ENCODE measurements around the gene OLAH. TPM values are rescaled to one million over a fixed set of nuclear protein-coding genes. Genes with fewer than 3 reads are reported as not detected.
A peak's percentile ranks its signal among the peaks of the same experiment; 100 is the strongest.

OLAH gene
- total RNA-seq, 1 donor from 2014 or later: 0.59 TPM

DNA sequence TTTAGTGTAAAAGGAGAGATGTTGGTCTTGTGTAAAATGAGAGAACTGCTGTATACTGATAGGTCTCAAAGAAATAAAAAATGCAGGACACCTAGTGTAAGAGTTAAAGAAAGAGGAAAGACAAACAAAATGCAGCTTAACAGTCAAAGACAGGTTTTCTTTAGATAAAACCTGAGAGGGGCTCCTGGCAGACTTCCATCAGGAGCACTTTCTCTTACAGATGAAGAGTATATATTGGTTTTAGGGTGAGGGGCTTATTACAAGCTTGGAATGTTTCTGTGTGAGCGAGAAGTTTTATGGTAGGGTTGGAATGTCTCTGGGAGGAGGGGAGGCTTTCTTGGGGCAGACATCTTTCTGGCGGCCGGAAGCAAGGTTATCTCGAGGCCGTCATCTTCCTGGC is 28.6 kb downstream of the OLAH start:
- Mint-ChIP-seq H3K36me3 (ENCODE audit: unreplicated experiment) (peaks cover 4% of the 10 kb centered on the region), H3K27me3 (ENCODE audit: unreplicated experiment) (peaks cover 11% of the 10 kb centered on the region), H3K4me3 (ENCODE audit: unreplicated experiment) (no peak overlapping the region), H3K4me1 (ENCODE audit: unreplicated experiment) (peaks cover 5% of the 10 kb centered on the region), H3K9me3 (ENCODE audit: unreplicated experiment) (peaks cover 8% of the 10 kb centered on the region), H3K27ac (ENCODE audit: unreplicated experiment) (no peak overlapping the region)
- no peak for DNase-seq (ENCODE audit: extremely low spot score, unreplicated experiment)
- TF ChIP-seq, protein P1, sequence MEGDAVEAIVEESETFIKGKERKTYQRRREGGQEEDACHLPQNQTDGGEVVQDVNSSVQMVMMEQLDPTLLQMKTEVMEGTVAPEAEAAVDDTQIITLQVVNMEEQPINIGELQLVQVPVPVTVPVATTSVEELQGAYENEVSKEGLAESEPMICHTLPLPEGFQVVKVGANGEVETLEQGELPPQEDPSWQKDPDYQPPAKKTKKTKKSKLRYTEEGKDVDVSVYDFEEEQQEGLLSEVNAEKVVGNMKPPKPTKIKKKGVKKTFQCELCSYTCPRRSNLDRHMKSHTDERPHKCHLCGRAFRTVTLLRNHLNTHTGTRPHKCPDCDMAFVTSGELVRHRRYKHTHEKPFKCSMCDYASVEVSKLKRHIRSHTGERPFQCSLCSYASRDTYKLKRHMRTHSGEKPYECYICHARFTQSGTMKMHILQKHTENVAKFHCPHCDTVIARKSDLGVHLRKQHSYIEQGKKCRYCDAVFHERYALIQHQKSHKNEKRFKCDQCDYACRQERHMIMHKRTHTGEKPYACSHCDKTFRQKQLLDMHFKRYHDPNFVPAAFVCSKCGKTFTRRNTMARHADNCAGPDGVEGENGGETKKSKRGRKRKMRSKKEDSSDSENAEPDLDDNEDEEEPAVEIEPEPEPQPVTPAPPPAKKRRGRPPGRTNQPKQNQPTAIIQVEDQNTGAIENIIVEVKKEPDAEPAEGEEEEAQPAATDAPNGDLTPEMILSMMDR (IDR thresholded peaks at IDR 0.05): no peak

DNA sequence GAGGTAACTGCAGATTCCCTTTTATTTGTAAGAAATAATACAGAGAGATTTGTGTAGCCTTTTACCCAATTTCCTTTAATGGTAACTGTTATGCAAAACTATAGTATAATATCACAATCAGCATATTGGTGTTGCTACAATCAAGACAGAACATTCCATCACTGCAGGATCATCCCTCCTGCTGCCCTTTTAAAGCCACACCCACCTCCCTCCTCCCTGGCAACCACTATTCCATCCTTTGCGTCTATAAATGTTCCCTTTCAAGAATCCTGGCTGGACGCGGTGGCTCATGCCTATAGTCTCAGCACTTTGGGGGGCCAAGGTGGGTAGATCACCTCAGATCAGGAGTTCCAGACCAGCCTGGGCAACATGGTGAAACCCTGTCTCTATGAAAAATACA is 31.7 kb downstream of the OLAH start:
- peaks cover 5% of the 10 kb centered on the region for H3K4me1 Mint-ChIP-seq (ENCODE audit: unreplicated experiment)
- peaks cover 4% of the 10 kb centered on the region for H3K36me3 Mint-ChIP-seq (ENCODE audit: unreplicated experiment)
- peaks cover 5% of the 10 kb centered on the region for H3K9me3 Mint-ChIP-seq (ENCODE audit: unreplicated experiment)
- TF ChIP-seq, protein P1 (IDR thresholded peaks at IDR 0.05): no peak
- DNase-seq (ENCODE audit: extremely low spot score, unreplicated experiment): no peak
- H3K27me3 Mint-ChIP-seq (ENCODE audit: unreplicated experiment): peaks cover 4% of the 10 kb centered on the region
- H3K27ac Mint-ChIP-seq (ENCODE audit: unreplicated experiment): no peak overlapping the region
- H3K4me3 Mint-ChIP-seq (ENCODE audit: unreplicated experiment): no peak overlapping the region

DNA sequence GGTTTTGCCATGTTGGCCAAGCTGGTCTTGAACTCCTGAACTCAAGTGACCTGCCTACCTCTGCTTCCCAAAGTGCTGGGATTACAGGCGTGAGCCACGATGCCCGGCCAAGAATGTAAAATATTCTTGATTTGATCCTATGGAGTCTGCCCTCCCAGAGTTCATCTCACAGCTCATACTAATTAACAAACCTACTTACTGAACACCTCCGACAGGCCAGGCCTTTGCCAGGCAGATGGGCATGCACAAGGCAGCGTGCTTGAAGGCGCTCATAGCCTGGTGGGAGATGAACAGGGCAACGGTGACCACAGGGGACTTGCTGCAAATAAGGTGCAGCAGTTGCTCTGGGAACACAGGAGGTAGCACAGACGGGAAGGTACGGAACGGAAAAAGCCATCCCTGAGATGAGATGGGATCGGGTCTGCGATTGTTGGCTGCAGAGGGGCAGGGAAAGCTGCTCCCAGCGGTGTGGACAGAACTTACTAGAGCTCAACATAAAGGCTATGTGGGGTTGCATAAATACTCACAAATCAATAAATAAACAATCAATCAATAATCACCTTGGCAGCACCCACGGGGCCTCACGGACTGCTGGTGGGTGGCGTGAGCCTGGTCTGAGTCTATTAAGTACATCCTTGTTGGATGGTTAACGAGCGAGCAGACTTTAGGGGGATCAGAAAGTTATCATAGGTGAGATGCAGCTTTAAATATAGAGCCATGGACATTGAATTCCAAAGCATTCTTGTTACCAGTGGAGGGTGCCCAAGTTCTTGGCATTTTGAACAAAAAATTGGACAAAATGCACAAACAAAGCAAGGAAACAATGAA is 40.1 kb downstream of the OLAH start:
- Mint-ChIP-seq H3K27me3 (ENCODE audit: unreplicated experiment) (no peaks in the 10 kb centered on the region), H3K9me3 (ENCODE audit: unreplicated experiment) (no peaks in the 10 kb centered on the region), H3K4me1 (ENCODE audit: unreplicated experiment) (peaks cover 8% of the 10 kb centered on the region), H3K27ac (ENCODE audit: unreplicated experiment) (peak overlapping the region; percentile 78), H3K36me3 (ENCODE audit: unreplicated experiment) (no peaks in the 10 kb centered on the region), H3K4me3 (ENCODE audit: unreplicated experiment) (peak overlapping the region; percentile 69)
- DNase-seq (ENCODE audit: extremely low spot score, unreplicated experiment): no peak
- TF ChIP-seq, protein P1 (IDR thresholded peaks at IDR 0.05): no peak

DNA sequence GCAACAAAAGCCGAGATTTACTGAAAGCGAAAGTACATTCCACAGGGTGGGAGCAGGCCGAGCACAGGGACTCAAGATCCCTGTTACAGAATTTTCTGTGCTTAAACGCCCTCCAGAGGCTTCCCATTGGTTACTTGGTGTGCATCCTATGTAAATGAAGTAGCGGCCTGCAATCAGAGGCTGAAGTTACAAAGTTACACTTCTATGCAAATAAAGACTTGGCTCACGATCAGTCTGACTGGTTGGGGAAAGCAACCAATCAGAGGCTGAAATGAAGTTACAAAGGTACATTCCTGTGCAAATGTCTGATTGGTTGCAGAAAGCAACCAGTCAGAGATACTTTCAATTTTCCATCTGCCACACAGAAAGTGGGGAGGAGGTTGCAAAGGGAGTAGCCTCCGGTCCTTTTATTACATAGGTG is 40.8 kb downstream of the OLAH start:
- TF ChIP-seq, protein P1 (IDR thresholded peaks at IDR 0.05): peak; percentile 36
- peaks cover 8% of the 10 kb centered on the region for H3K4me1 Mint-ChIP-seq (ENCODE audit: unreplicated experiment)
- H3K27ac Mint-ChIP-seq (ENCODE audit: unreplicated experiment): peak overlapping the region; percentile 78
- H3K9me3 Mint-ChIP-seq (ENCODE audit: unreplicated experiment): no peaks in the 10 kb centered on the region
- peak overlapping the region; percentile 69 for H3K4me3 Mint-ChIP-seq (ENCODE audit: unreplicated experiment)
- no peak for DNase-seq (ENCODE audit: extremely low spot score, unreplicated experiment)
- H3K27me3 Mint-ChIP-seq (ENCODE audit: unreplicated experiment): no peaks in the 10 kb centered on the region
- no peaks in the 10 kb centered on the region for H3K36me3 Mint-ChIP-seq (ENCODE audit: unreplicated experiment)

DNA sequence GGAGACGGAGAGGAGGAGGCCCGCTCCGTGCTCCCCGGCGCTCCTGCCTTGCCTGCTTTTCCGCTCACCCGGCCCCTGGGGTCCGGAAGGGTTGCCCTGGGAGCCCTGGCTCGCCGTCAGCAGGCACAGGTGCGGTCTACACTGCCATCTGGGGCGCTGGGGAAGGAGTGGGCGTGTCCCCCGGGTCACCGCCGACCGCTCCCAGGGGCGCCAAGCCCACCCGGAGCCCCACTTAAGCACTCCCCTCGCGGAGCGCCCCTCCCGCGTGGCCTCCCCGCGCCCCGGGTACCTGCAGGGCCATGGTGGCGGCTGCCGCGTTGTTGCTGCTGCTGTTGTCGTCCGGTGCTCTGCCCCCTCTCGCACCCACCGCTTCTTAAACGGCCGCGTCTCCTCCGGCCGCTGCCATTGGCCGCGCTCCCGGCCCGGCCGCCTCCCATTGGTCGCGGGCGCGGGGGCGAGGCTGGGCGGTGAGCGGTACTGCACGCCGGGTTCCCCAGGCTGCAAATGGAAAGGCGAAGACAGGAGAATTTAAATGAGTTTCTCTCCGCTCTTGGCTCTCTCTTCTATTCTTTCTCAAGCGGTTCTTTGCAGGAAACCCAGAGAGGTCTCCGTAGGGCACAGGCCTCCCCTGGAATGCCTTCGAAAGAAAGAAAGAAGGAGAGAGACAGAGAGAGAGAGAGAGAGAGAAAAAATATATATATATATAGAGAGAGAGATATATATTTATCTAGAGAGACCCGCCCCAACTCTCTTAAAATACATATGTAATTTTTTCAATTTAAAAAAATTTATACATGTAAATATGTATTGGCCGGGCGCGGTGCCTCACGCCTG is 44.9 kb downstream of the OLAH start, which contains the start of gene ACBD7:
TSS of gene ACBD7 (minus strand) at position 349 of the 834 bp plus-strand sequence. CDS start at position 301, 48 bp downstream.
- H3K9me3 Mint-ChIP-seq (ENCODE audit: unreplicated experiment): no peaks in the 10 kb centered on the region
- H3K27me3 Mint-ChIP-seq (ENCODE audit: unreplicated experiment): peaks cover 10% of the 10 kb centered on the region
- peaks cover 3% of the 10 kb centered on the region for H3K36me3 Mint-ChIP-seq (ENCODE audit: unreplicated experiment)
- H3K27ac Mint-ChIP-seq (ENCODE audit: unreplicated experiment): no peak within 1 kb of the TSS
- DNase-seq (ENCODE audit: extremely low spot score, unreplicated experiment): peak; percentile 90
- TF ChIP-seq, protein P1 (IDR thresholded peaks at IDR 0.05): peak; percentile 47
- peak within 1 kb of the TSS; percentile 70 for H3K4me3 Mint-ChIP-seq (ENCODE audit: unreplicated experiment)
- peaks cover 10% of the 10 kb centered on the region for H3K4me1 Mint-ChIP-seq (ENCODE audit: unreplicated experiment)

Measured in osteocyte (in vitro differentiated cells).